Ovary (tissue), 9 donors: ENCODE data around the gene FILIP1L. TPM values are rescaled to one million over a fixed set of nuclear protein-coding genes. Genes with fewer than 3 reads are reported as not detected.

Source experiments
- DNase-seq, 5 donors: peaks; one replicate each; pipeline ENCODE4 v3.0.0-alpha.2; 2019 to 2020
- H3K27ac ChIP-seq, 2 donors: fragments of 200-600 bp; one replicate each; pipeline versions ENCODE4 v1.5.1 to v1.8.0; 2019 to 2022
- H3K27me3 ChIP-seq: fragments of 200-600 bp; one replicate; pipeline ENCODE4 v1.8.0; 2022
- H3K36me3 ChIP-seq: fragments of 200-600 bp; sonication (generic); one replicate; pipeline ENCODE4 v1.5.1; 2019
- H3K4me1 ChIP-seq: one replicate; pipeline ENCODE4 v1.8.1; 2013; ENCODE audit warnings: mild to moderate bottlenecking, moderate library complexity; ENCODE audit not compliant: insufficient read depth
- H3K4me3 ChIP-seq: fragments of 200-600 bp; sonication (generic); one replicate; pipeline ENCODE4 v1.5.1; 2017
- H3K9me3 ChIP-seq, 2 donors: fragments of 200-600 bp in 1 of 2; sonication (generic) in 1 of 2; one replicate each; pipeline versions ENCODE4 v1.5.1 to v1.8.1; 2013 to 2019; ENCODE audit warnings: mild to moderate bottlenecking in 1 of 2, moderate library complexity in 1 of 2
- CTCF ChIP-seq, 3 donors: fragments of 450-650 bp in 2 of 3; fragments of 200-600 bp in 1 of 3; IDR thresholded peaks; one replicate each; pipeline versions ENCODE4 v1.5.1 to v1.8.0; 2016 to 2022; ENCODE audit warnings: antibody characterized with exemption in 3 of 3, mild to moderate bottlenecking in 1 of 3
- EP300 ChIP-seq: sonication (generic); formaldehyde crosslinking; IDR thresholded peaks from one replicate; pipeline ENCODE4 v1.6.1; 2017; ENCODE audit warnings: antibody characterized with exemption
- POLR2A ChIP-seq: fragments of 450-650 bp; IDR thresholded peaks from one replicate; pipeline ENCODE4 v1.6.1; 2017; ENCODE audit warnings: antibody characterized with exemption, mild to moderate bottlenecking, moderate library complexity
- WGBS, 3 donors: extraction: QIAGEN DNeasy Blood & Tissue Kit in 1 of 3; methylation state at CpG; one replicate each; pipeline versions ENCODE4 v1.1.5 to v1.1.7; 2013 to 2017; 5-methylcytosine and 5-hydroxymethylcytosine counted together
- intact Hi-C, 4 donors: fragments of 100-400 bp; cut with DNase I; formaldehyde crosslinking; loops; one replicate each; pipeline versions ENCODE4 v1.11.0 to v1.15.1; 2022 to 2023
- polyA plus RNA-seq, 2 donors: library from polyadenylated mRNA; stranded (reverse); fragments of 200-250 nt in 1 of 2; fragments of 350-450 nt in 1 of 2; fragmentation: Illumina TruSeq in 1 of 2; extraction: RNeasy Lipid Tissue Mini Kit (QIAGEN cat#74804) in 1 of 2; gene quantifications; one replicate each; pipeline ENCODE4 v1.2.3, GENCODE V29; 2013 to 2014
- total RNA-seq, 7 donors: library from RNA; depleted of rRNA in 2 of 7; stranded (reverse); fragments of >200 nt in 2 of 7; fragmentation: NEBNext Ultra II Directional in 3 of 7; extraction: Animal tissue kit (Norgen Biotek cat#: 25700) in 3 of 7; gene quantifications; one replicate each; pipeline versions ENCODE4 v1.1.0 to v1.2.4, GENCODE V29; 2016 to 2023
- donor health status: DM: no; HTN: no; CAD: no; lungs with moderate emphysema.
- donor health status: DM: no; HTN: no; CAD: no.
- donor health status: Bipolar disorder and iron deficiency.
- donor health status: DM: yes; HTN: yes; CAD: no.
- donor health status: DM: no; HTN: no; CAD: no.
- donor health status: DM: yes; HTN: yes; CAD: no.

Gene FILIP1L
- total and polyA plus RNA-seq, 9 donors: 23.7 to 174 (median 110) TPM

- WGBS, 3 donors: 94 to 100% (median 100%) methylated on average over 1 of the region's 1 CpG
Observed at GRCh38 chr3:99981138-99981537, 133.2 kb downstream of the FILIP1L start.

GRCh38 chr3:99980606-99981005 is 133.7 kb downstream of the FILIP1L start:
- no peak for DNase-seq
- intact Hi-C loops: no loop called here
- H3K9me3 ChIP-seq: no peaks in the 10 kb centered on the region
- WGBS, 3 donors: 94 to 99% (median 94%) methylated on average over 3 of the region's 3 CpGs
- peaks cover 1% of the 10 kb centered on the region for H3K4me1 ChIP-seq
- H3K27ac ChIP-seq: no peak overlapping the region
- no peaks in the 10 kb centered on the region for H3K27me3 ChIP-seq
- TF ChIP-seq EP300 (no peak), CTCF (IDR thresholded peaks at IDR 0.05) (no peak), POLR2A (no peak)
- no peaks in the 10 kb centered on the region for H3K36me3 ChIP-seq
- H3K4me3 ChIP-seq: no peak overlapping the region

More at GRCh38 chr3:99981138-99981537, 133.2 kb downstream of the FILIP1L start:
- Histone ChIP-seq H3K27me3 (no peaks in the 10 kb centered on the region), H3K36me3 (no peaks in the 10 kb centered on the region), H3K4me3 (no peak overlapping the region), H3K27ac (no peak overlapping the region), H3K9me3 (no peaks in the 10 kb centered on the region), H3K4me1 (peaks cover 1% of the 10 kb centered on the region)
- TF ChIP-seq EP300 (no peak), CTCF (IDR thresholded peaks at IDR 0.05) (no peak), POLR2A (no peak)
- no peak for DNase-seq
- intact Hi-C loops: no loop called here

GRCh38 chr3:99978221-99978620 is 136.1 kb downstream of the FILIP1L start:
- Histone ChIP-seq H3K36me3 (no peaks in the 10 kb centered on the region), H3K4me3 (no peak overlapping the region), H3K27ac (no peak overlapping the region), H3K9me3 (no peaks in the 10 kb centered on the region), H3K27me3 (no peaks in the 10 kb centered on the region), H3K4me1 (peaks cover 1% of the 10 kb centered on the region)
- no peak for DNase-seq
- no peak for TF ChIP-seq EP300
- TF ChIP-seq CTCF (IDR thresholded peaks at IDR 0.05): no peak
- no peak for TF ChIP-seq POLR2A
- WGBS, 3 donors: 97 to 100% (median 98%) methylated on average over 1 of the region's 1 CpG
- intact Hi-C loops: loop anchor here in 1 of 4 donors (10.0 kb wide), 1 partner anchor 1567 kb away; no protein-coding TSS in a partner anchor

- Histone ChIP-seq H3K4me3 (no peak overlapping the region), H3K4me1 (peaks cover 1% of the 10 kb centered on the region), H3K9me3 (no peaks in the 10 kb centered on the region), H3K36me3 (no peaks in the 10 kb centered on the region), H3K27ac (no peak overlapping the region), H3K27me3 (no peaks in the 10 kb centered on the region)
- intact Hi-C loops: loop anchor here in 1 of 4 donors (10.0 kb wide), 1 partner anchor 1568 kb away; no protein-coding TSS in a partner anchor
- TF ChIP-seq CTCF (IDR thresholded peaks at IDR 0.05) (no peak), EP300 (no peak), POLR2A (no peak)
- no peak for DNase-seq
Observed at GRCh38 chr3:99976584-99976983, 137.7 kb downstream of the FILIP1L start.
